ENCODE measurements around the gene DEPDC7. TPM values are rescaled to one million over a fixed set of nuclear protein-coding genes. Genes with fewer than 3 reads are reported as not detected.
A peak's percentile ranks its signal among the peaks of the same experiment; 100 is the strongest.
"Not testable (repeated sequence)": the region's sequence is repeated elsewhere in the genome, so short reads cannot be mapped to it uniquely, and the experiment has no call there.

Gene DEPDC7
- polyA plus RNA-seq, 2 of the 4 experiments (the other 2 are of a cell fraction): 15.3 to 16.6 TPM

DNA sequence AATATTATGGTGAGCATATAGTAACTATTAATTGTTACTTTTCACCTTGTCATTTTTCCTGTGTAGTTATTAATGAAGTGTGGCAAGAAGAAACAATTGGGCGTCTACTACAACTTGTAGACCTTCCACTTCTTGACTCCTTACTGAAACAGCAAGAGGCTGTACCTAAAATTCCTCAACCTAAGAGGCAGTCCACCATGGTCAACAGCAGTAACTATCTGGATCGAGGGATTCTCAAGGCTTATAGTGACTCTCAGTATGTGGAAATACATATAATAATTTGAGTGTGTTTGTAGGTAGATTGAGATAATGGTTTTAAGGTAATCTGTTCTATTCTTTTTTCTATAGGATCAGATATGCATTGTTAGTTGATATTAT, 12.8 kb downstream of the DEPDC7 start:
- no peak for FAIRE-seq
- H3K27ac ChIP-seq: no peak overlapping the region
- ATAC-seq: no peak
- peaks cover 8% of the 10 kb centered on the region; the same call in 2 of the 3 replicates for H3K4me1 ChIP-seq
- no peak for DNase-seq (ENCODE audit: low read depth in 1 of 2, low spot score in 1 of 2)
- H3K4me2 ChIP-seq: no peak overlapping the region
- H3K4me3 ChIP-seq: no peak overlapping the region
- ChIA-PET CTCF (interaction anchor here (1.1 to 2.7 kb wide), 2 partner anchors 10 to 32 kb away, joined by 3 to 11 read pairs; partner anchors contain the start of gene TCP11L1), POLR2A (interaction anchor here (0.9 to 2.2 kb wide), 3 partner anchors 10 to 13 kb away, joined by 3 to 8 read pairs (median 3); partner anchors contain the start of gene DEPDC7)
- WGBS (ENCODE audit: missing lambda C conversion rate): 81% methylated on average over 2 of the region's 2 CpGs
- H3K9me3 ChIP-seq: no peaks in the 10 kb centered on the region
- no peak for TF ChIP-seq TP53 (CRISPR knock-in tag; IDR thresholded peaks at IDR 0.05)
- TF ChIP-seq, protein P1, sequence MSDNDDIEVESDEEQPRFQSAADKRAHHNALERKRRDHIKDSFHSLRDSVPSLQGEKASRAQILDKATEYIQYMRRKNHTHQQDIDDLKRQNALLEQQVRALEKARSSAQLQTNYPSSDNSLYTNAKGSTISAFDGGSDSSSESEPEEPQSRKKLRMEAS (IDR thresholded peaks at IDR 0.05): no peak
- TF ChIP-seq FOXS1 (CRISPR knock-in tag; IDR thresholded peaks at IDR 0.05): no peak
- TF ChIP-seq RARB (CRISPR knock-in tag; IDR thresholded peaks at IDR 0.05): no peak
- TF ChIP-seq BCL3 (IDR thresholded peaks at IDR 0.05): no peak
- TF ChIP-seq JUNB (IDR thresholded peaks at IDR 0.05): no peak
- TF ChIP-seq, protein P2, sequence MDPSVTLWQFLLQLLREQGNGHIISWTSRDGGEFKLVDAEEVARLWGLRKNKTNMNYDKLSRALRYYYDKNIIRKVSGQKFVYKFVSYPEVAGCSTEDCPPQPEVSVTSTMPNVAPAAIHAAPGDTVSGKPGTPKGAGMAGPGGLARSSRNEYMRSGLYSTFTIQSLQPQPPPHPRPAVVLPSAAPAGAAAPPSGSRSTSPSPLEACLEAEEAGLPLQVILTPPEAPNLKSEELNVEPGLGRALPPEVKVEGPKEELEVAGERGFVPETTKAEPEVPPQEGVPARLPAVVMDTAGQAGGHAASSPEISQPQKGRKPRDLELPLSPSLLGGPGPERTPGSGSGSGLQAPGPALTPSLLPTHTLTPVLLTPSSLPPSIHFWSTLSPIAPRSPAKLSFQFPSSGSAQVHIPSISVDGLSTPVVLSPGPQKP (IDR thresholded peaks at IDR 0.05; ENCODE audit: low read depth, low read length): no peak
- no peak for TF ChIP-seq PHF8 (IDR thresholded peaks at IDR 0.05; ENCODE audit: borderline replicate concordance, low read depth)
- no peak for TF ChIP-seq PBX3 (IDR thresholded peaks at IDR 0.05)
- TF ChIP-seq HEYL (CRISPR knock-in tag; IDR thresholded peaks at IDR 0.05): no peak

- not testable (repeated sequence) for H3K4me3 ChIP-seq; H3K27ac ChIP-seq; FAIRE-seq; H3K4me1 ChIP-seq; H3K9me3 ChIP-seq; ATAC-seq; H3K4me2 ChIP-seq; DNase-seq (ENCODE audit: low read depth in 1 of 2, low spot score in 1 of 2)
- 86% methylated on average over 6 of the region's 6 CpGs for WGBS (ENCODE audit: missing lambda C conversion rate)
- ChIA-PET CTCF (interaction anchor here (0.7 to 3.1 kb wide), 5 partner anchors 9 to 72 kb away, joined by 3 to 12 read pairs (median 5); partner anchors contain the start of genes DEPDC7 and TCP11L1), POLR2A (interaction anchor here (0.6 to 2.2 kb wide), 2 partner anchors 13 to 663 kb away, joined by 6 to 8 read pairs; partner anchors contain the start of gene DEPDC7)
These were observed 13.5 kb downstream of the DEPDC7 start for GRCh38 chr11:33029218-33029617.

DNA sequence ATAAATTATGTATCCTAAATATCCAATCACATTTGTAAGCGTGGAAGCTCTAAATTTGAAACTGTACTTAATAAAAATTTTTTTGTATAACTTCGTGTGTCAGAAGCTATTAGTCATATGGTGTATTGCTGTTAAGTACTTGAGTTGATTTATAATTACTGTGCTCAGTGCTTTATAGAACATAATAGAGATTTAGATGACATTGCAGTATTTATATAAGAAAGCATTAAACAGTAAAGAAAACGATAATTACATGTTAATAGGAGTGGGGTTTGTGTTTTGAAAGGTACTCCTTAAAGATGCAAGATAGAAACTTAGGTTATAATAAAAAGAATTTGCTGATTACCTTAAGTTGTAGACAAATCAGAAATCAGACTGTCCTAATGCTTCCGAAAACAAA, 17.8 kb downstream of the DEPDC7 start:
- peaks cover 7% of the 10 kb centered on the region; the same call in 2 of the 3 replicates for H3K4me1 ChIP-seq
- no peak overlapping the region for H3K4me3 ChIP-seq
- ChIA-PET POLR2A (interaction anchor here (2.3 kb wide), 1 partner anchor 18 kb away, joined by 7 read pairs; the partner anchor contains the start of gene DEPDC7), CTCF (interaction anchor here (0.6 to 4.6 kb wide), 3 partner anchors 18 to 67 kb away, joined by 3 to 27 read pairs (median 3); partner anchors contain the start of gene DEPDC7)
- FAIRE-seq (peak; percentile 59), DNase-seq (ENCODE audit: low read depth in 1 of 2, low spot score in 1 of 2) (no peak), ATAC-seq (no peak)
- TF ChIP-seq MAFK (IDR thresholded peaks at IDR 0.05; ENCODE audit: partially characterized antibody) (peak; percentile 79), JUN (IDR thresholded peaks at IDR 0.05) (no peak), CEBPB (IDR thresholded peaks at IDR 0.05) (no peak)
- no peak overlapping the region for H3K4me2 ChIP-seq
- H3K27ac ChIP-seq: no peak overlapping the region
- H3K9me3 ChIP-seq: no peaks in the 10 kb centered on the region
- WGBS (ENCODE audit: missing lambda C conversion rate): 68% methylated on average over 4 of the region's 4 CpGs

GRCh38 chr11:33035011-33035410, 19.3 kb downstream of the DEPDC7 start:
- Histone ChIP-seq H3K4me1 (peaks cover 6% of the 10 kb centered on the region; the same call in 2 of the 3 replicates), H3K27ac (0 out of 6 replicates have a peak overlapping the region, but pooled peaks of 1 of the 2 experiments have one; percentile 8), H3K4me2 (peak overlapping the region; percentile 16; the same call in 2 of the 3 replicates), H3K4me3 (no peak overlapping the region), H3K9me3 (no peaks in the 10 kb centered on the region)
- TF ChIP-seq HOXB5 (CRISPR knock-in tag; IDR thresholded peaks at IDR 0.05) (no peak), KDM1A (IDR thresholded peaks at IDR 0.05; ENCODE audit: low read depth) (no peak), JUN (IDR thresholded peaks at IDR 0.05) (no peak), POLR2A (IDR thresholded peaks at IDR 0.05; ENCODE audit: low read length) (no peak), NR3C1 (IDR thresholded peaks at IDR 0.05) (no peak), POLR2AphosphoS2 (conservative IDR thresholded peaks at IDR 0.05; ENCODE audit: low read length) (no peak), TFCP2L1 (CRISPR knock-in tag; IDR thresholded peaks at IDR 0.05) (no peak), FOSL2 (IDR thresholded peaks at IDR 0.05) (no peak), FOSL2 (CRISPR knock-in tag; IDR thresholded peaks at IDR 0.05) (no peak), NFE2L2 (conservative IDR thresholded peaks at IDR 0.05; ENCODE audit: low read length) (no peak), HOXA7 (CRISPR knock-in tag; IDR thresholded peaks at IDR 0.05) (no peak), ATOH8 (CRISPR knock-in tag; IDR thresholded peaks at IDR 0.05; ENCODE audit: low read depth) (no peak)
- TF ChIP-seq, protein P2 (IDR thresholded peaks at IDR 0.05; ENCODE audit: low read depth, low read length): no peak
- no peak for FAIRE-seq
- no peak for DNase-seq (ENCODE audit: low read depth in 1 of 2, low spot score in 1 of 2)
- POLR2A ChIA-PET: no interaction called here
- no peak for ATAC-seq
- CTCF ChIA-PET: interaction anchor here (1.0 to 1.2 kb wide), 3 partner anchors 11 to 40 kb away, joined by 3 read pairs; no protein-coding TSS in a partner anchor
- WGBS (ENCODE audit: missing lambda C conversion rate): 35% methylated on average over 1 of the region's 1 CpG
